HuH-7.5 (cell line): ENCODE measurements around the gene RYR1.
A peak's percentile ranks its signal among the peaks of the same experiment; 100 is the strongest.
"Not testable (repeated sequence)": the region's sequence is repeated elsewhere in the genome, so short reads cannot be mapped to it uniquely, and the experiment has no call there.

Source experiments
- DNase-seq: peaks from one replicate; pipeline ENCODE4 v3.0.0; 2011; ENCODE audit warnings: low spot score

RYR1 gene

GRCh38 chr19:38538793-38539528 lies 105.5 kb downstream of the RYR1 start:
- no peak for DNase-seq

DNA sequence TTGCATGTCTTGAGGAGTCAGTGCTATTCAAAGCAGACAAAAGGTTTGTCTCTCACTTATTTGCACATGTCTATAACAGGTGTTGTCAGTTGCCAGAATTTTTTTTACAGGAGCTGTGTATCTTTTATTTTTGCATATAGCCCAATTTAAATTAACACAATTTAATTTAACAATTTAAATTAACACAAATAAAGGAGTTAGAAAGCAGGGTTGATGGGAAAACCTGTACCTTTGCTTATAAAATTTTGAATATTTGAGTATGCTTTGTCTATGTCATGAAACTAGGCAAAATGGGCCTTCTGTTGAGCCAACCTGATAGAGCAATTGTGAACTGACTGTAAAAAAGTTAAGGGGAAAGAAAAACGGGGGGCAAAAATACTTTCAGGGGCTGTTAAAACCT lies 106.3 kb downstream of the RYR1 start:
- no peak for DNase-seq

- DNase-seq: no peak
Measured at GRCh38 chr19:38542040-38542439, 108.5 kb downstream of the RYR1 start.

GRCh38 chr19:38543286-38543806 lies 109.9 kb downstream of the RYR1 start:
- no peak for DNase-seq

DNA sequence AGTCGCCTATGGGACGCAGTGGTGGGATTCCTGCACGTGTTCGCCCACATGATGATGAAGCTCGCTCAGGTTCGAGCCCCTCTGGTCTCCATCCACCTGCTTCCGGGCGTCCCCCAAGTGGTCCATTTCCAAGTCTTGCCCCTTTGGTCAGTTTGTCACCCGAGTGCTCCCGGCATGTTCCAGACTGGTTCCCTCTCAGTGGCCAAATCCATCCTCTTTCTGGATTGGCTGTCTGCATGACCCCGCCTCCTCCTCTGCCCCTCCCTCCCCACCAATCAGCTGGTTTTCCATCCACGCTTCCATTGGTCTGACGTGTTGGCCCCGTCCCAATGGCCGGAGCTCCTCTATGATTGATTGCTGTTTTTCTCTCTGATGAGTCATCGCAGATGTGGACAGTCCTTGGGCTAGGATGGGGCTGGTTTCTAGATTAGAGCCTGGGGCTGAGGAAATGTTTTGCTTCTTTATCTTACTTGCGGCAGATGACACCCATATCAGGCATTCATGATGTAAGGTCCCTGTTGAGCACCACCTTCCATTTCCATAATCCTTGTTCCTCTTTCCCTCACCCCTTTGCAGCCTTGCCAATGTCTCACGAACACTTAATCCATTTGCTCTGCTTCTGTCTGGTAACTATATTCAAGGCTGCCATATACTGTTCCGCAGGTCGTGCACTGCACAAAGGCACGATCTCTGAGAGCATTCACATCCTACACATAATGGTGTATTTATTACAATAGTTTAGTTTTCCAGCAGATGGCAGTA lies 110.5 kb downstream of the RYR1 start:
- DNase-seq: peak; percentile 68

DNA sequence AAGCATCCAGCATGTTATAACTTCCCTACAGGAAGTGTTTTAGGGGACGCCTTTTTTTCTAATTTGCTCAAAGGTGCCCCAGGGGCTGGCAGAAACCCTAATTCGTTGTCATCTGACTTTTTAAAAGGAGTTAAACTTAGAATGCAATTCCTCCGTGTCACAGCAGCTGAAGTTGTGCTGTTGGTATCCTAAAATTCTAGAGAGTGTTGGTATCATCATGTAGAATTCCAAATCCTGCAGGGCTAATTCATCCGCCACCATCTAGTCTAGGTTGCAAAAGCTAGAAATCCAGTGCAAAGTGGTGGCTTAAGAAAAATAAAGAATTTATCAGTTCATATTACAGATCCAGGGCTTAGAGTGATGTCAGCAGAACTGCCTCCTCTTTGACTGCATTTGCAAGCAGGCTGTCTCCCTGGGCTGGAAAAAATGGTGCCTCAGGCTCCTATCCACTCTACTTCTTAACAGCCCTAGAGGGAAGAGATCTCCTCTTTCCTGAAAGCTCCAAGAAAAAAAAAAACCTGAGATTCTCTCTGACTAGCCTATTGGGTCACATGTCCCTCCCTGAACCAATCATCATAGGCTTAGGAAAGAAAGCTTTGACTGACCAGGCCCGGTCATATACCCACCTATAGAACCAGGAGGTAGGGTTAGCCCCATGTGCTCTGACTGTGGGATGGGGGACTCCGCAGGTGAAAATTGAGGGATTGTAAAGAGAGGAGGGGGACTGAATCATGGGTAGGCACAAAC lies 111.3 kb downstream of the RYR1 start:
- DNase-seq: peak; percentile 65

GRCh38 chr19:38545596-38545995 lies 112.1 kb downstream of the RYR1 start:
- DNase-seq: no peak

DNA sequence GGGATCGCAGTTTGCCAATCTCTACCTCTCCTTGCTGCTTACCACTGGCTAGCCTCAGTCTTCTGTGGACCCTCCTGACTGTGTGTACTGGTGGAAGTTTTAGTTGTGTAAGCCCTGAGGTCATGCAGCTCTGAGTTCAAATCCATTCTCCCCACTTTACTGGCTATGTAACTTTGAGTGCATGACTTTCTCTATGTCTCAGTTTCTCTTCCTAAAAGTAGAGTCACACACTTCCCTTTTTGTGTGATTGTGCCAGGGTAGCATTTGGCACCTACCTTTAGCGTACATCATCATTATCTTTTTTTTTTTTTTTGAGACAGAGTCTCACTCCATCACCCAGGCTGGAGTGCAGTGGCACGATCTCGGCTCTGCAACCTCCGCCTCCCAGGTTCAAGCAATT lies 113.9 kb downstream of the RYR1 start:
- DNase-seq: no peak

DNA sequence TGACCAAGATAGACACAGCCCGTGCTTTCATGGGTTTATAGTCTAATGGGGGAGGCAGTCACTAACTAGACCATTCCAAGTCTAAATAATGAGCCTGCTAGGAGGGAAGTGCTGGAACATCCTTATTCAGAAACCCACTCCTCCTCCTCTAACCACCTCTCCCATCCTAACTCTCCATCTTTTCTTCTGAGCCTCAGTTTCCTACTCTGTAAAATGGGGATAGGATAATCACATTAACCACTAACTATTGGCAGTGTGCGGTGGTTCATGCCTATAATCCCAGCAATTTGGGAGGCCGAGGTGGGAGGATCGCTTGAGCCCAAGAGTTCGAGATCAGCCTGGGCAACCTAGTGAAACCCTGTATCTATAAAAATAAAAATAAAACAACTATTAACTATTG lies 115.6 kb downstream of the RYR1 start:
- no peak for DNase-seq

DNA sequence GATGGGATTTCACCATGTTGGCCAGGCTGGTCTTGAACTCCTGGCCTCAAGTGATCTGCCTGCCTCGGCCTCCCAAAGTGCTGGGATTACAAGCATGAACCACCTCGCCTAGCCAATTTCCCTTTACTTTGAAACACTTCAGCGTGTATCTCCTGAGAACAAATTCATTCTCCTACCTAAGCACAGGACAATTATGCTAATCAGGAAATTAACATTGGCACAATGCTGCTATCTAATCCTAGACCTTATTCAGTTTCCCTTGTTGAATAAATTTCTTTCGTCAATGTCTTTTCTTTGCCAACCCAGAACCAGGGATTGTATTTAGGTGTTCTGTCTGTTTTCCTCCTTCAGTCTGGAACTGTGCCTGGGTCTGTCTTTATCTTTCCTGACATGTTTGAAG lies 116.5 kb downstream of the RYR1 start:
- no peak for DNase-seq

- no peak for DNase-seq
Measured at GRCh38 chr19:38550376-38550775, 116.9 kb downstream of the RYR1 start.

- DNase-seq: no peak
Measured at GRCh38 chr19:38551450-38551813, 117.9 kb downstream of the RYR1 start.

GRCh38 chr19:38553239-38553638 lies 119.7 kb downstream of the RYR1 start:
- not testable (repeated sequence) for DNase-seq

DNA sequence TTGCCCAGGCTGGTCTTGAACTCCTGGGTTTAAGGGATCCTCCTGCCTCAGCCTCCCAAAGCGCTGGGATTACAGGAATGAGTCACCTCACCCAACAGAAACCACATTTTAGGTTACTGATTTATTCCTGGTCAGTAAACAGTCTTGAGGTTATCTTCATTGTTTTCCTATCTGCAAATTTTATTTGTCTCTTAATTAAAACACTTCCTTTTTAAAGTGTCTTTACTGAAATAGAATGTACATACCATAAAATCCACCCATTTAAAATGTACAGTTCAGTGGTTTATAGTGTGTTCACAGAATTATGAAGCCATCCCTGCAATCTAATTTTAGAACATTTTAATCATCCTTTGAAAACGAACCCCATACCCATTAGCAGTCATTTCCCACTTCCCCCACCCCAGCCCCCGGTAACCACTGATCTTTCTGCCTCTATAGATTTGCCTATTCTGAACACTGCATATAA lies 121.2 kb downstream of the RYR1 start:
- DNase-seq: no peak

- DNase-seq: no peak
Measured at GRCh38 chr19:38555200-38555599, 121.7 kb downstream of the RYR1 start.

GRCh38 chr19:38556521-38557174 lies 123.2 kb downstream of the RYR1 start:
- no peak for DNase-seq

- DNase-seq: no peak
Measured at GRCh38 chr19:38557205-38557799, 123.8 kb downstream of the RYR1 start.

- not testable (repeated sequence) for DNase-seq
Measured at GRCh38 chr19:38558933-38559332, 125.4 kb downstream of the RYR1 start.

DNA sequence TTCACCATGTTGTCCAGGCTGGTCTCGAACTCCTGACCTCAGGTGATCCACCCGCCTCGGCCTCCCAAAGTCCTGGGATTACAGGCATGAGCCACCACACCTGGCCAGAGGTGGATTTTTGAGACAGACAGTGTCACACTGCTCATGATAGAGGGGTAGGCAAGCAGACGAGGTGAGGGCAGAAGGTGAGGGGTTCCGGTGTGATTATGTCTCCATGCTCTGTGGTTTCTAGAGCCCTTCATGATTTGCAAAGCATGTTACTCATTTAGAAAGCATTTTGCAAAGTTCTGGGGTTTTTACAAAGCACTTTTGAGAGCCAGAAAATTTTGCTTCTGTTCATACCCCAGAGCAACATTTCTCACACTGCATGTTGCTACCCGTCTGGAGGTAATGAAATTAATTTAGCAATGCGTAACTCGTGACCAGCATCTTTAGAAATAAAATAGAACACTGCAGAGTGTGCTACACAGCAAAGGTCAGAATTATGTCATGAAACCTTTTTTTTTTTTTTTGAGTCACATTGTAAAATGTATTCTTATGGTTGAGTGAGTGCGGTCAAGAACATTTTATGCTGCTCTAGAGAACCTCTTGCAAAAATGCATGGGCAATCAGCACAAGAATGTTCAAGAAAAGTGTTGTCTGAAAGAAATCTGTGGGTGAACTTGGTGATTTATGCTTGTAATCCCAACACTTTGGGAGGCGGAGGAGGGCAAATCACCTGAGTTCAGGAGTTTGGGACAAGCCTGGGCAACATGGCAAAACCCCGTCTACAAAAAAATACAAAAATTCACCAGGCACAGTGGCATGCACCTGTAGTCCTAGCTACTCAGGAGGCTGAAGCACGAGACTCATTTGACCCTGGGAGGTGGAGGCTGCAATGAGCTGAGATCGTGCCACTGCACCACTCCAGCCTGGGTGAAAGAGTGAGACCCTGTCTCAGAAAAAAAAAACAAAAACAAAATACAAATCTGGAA lies 126.2 kb downstream of the RYR1 start:
- no peak for DNase-seq

DNA sequence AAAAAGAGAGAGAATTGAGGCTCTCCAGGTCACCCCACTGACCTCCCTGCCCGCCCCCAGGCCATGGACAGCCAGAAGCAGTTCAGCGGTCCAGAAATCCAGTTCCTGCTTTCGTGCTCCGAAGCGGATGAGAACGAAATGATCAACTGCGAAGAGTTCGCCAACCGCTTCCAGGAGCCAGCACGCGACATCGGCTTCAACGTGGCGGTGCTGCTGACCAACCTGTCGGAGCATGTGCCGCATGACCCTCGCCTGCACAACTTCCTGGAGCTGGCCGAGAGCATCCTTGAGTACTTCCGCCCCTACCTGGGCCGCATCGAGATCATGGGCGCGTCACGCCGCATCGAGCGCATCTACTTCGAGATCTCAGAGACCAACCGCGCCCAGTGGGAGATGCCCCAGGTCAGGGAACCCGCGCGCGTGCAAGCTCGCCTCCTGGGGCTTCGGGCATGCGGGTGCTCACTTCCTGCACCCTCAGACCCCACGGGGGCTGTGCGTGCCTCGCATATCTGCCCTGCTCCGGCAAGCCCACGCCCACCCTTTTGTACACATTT lies 127.6 kb downstream of the RYR1 start:
- DNase-seq: no peak
